Measurements from ENCODE around the gene C10orf143. TPM values are rescaled to one million over a fixed set of nuclear protein-coding genes. Genes with fewer than 3 reads are reported as not detected.
"Not testable (repeated sequence)": the region's sequence is repeated elsewhere in the genome, so short reads cannot be mapped to it uniquely, and the experiment has no call there.

Gene C10orf143
- polyA plus RNA-seq, 2 of the 4 experiments (the other 2 are of a cell fraction) = 1.2 to 1.6 TPM

DNA sequence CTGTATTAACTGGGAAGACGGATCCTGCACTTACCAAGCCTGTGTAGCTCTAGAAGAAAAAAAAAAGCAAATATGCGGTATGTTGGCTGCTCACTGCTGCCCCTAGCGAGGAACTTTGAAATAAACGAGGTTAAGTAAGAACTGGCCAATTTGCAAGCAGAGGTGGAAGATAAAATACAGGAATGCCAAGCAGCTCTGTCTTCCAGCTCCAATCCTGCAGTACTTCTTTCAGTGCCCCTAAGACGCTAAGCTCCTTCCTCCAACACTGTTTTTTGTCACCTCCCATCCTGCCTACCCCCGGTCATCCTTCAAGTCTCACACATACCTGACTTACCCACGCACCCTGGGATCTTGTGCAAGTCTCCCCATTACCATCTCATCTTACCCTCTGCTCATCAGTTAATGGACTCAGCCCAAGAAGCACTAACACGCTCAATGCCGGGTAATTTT is 809 bp downstream of the C10orf143 start:
- POLR2A ChIA-PET = interaction anchor here (0.5 to 2.9 kb wide), 26 partner anchors 8 to 1956 kb away, joined by 3 to 188 read pairs (median 3); partner anchors contain the start of genes GLRX3 and JAKMIP3
- peaks cover 13% of the 10 kb centered on the region; the same call in 2 of the 3 replicates for H3K4me1 ChIP-seq
- peak overlapping the region; percentile 88 for H3K4me2 ChIP-seq
- CTCF ChIA-PET = interaction anchor here (0.6 to 3.2 kb wide), 23 partner anchors 9 to 1880 kb away, joined by 3 to 36 read pairs (median 4); partner anchors contain the start of gene GLRX3
- WGBS (ENCODE audit: missing lambda C conversion rate) = 1% methylated on average over 9 of the region's 9 CpGs
- FAIRE-seq (no peak), ATAC-seq (peak; percentile 8 to 13), DNase-seq (ENCODE audit: low read depth in 1 of 2, low spot score in 1 of 2) (peak; percentile 58 to 85)
- no peaks in the 10 kb centered on the region for H3K9me3 ChIP-seq
- peak overlapping the region; percentile 94 to 95 for H3K27ac ChIP-seq
- H3K4me3 ChIP-seq = peak overlapping the region; percentile 78
- TF ChIP-seq SMC3 (IDR thresholded peaks at IDR 0.05) (peak; percentile 25; the same call in 1 of the 3 replicates), JUNB (IDR thresholded peaks at IDR 0.05) (no peak), RAD21 (conservative IDR thresholded peaks at IDR 0.05 in 1 of 2, IDR thresholded peaks at IDR 0.05 in 1 of 2) (peak in 1 of 2 experiments; percentile 41; a peak in 2 of 5 replicates), EHF (CRISPR knock-in tag; IDR thresholded peaks at IDR 0.05) (no peak)
- TF ChIP-seq, protein P1, sequence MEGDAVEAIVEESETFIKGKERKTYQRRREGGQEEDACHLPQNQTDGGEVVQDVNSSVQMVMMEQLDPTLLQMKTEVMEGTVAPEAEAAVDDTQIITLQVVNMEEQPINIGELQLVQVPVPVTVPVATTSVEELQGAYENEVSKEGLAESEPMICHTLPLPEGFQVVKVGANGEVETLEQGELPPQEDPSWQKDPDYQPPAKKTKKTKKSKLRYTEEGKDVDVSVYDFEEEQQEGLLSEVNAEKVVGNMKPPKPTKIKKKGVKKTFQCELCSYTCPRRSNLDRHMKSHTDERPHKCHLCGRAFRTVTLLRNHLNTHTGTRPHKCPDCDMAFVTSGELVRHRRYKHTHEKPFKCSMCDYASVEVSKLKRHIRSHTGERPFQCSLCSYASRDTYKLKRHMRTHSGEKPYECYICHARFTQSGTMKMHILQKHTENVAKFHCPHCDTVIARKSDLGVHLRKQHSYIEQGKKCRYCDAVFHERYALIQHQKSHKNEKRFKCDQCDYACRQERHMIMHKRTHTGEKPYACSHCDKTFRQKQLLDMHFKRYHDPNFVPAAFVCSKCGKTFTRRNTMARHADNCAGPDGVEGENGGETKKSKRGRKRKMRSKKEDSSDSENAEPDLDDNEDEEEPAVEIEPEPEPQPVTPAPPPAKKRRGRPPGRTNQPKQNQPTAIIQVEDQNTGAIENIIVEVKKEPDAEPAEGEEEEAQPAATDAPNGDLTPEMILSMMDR (IDR thresholded peaks at IDR 0.05) = peak; percentile 71

DNA sequence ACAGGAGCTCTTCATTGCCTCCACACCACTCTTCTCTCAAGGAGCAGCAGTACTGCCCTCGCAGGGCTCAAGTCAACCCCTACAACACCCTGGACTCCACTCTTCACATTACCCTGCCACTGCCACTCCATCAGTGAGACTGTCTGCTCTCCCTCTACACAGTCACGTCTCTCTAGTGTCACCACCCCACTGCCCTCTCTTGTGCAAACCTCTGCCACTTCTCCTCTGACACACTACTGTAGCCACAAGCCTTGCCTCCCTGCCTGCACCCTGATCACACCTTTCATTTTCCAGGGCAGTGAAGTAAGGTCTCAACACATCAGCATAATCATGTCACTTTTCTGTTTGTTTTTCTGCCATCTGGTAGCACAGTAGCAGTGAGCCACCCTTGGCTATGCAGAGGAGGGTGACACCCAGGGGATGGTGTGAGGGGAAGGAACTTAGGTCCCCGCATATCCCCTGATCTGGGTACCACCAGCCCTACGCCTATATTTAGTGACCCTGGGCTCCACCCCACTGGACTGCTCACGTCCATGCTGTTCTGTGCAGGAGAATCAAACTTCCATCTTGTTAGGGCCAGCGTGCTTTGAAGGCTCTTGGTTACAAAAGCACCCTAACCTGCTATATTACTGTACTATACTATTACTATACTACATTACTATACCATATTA is 1.6 kb downstream of the C10orf143 start:
- TF ChIP-seq FOSB (CRISPR knock-in tag; IDR thresholded peaks at IDR 0.05) (no peak), SMC3 (IDR thresholded peaks at IDR 0.05) (no peak), KDM1A (IDR thresholded peaks at IDR 0.05; ENCODE audit: low read depth) (no peak), TP53 (CRISPR knock-in tag; IDR thresholded peaks at IDR 0.05) (no peak), FOSL2 (IDR thresholded peaks at IDR 0.05) (no peak), FOSL2 (CRISPR knock-in tag; IDR thresholded peaks at IDR 0.05) (no peak), JUNB (IDR thresholded peaks at IDR 0.05) (no peak)
- TF ChIP-seq, protein P2, sequence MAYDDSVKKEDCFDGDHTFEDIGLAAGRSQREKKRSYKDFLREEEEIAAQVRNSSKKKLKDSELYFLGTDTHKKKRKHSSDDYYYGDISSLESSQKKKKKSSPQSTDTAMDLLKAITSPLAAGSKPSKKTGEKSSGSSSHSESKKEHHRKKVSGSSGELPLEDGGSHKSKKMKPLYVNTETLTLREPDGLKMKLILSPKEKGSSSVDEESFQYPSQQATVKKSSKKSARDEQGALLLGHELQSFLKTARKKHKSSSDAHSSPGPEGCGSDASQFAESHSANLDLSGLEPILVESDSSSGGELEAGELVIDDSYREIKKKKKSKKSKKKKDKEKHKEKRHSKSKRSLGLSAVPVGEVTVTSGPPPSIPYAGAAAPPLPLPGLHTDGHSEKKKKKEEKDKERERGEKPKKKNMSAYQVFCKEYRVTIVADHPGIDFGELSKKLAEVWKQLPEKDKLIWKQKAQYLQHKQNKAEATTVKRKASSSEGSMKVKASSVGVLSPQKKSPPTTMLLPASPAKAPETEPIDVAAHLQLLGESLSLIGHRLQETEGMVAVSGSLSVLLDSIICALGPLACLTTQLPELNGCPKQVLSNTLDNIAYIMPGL (CRISPR knock-in tag; IDR thresholded peaks at IDR 0.05; ENCODE audit: borderline replicate concordance) = no peak
- TF ChIP-seq, protein P3, sequence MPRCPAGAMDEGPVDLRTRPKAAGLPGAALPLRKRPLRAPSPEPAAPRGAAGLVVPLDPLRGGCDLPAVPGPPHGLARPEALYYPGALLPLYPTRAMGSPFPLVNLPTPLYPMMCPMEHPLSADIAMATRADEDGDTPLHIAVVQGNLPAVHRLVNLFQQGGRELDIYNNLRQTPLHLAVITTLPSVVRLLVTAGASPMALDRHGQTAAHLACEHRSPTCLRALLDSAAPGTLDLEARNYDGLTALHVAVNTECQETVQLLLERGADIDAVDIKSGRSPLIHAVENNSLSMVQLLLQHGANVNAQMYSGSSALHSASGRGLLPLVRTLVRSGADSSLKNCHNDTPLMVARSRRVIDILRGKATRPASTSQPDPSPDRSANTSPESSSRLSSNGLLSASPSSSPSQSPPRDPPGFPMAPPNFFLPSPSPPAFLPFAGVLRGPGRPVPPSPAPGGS (IDR thresholded peaks at IDR 0.05) = no peak
- Histone ChIP-seq H3K4me1 (peaks cover 13% of the 10 kb centered on the region; the same call in 2 of the 3 replicates), H3K9me3 (no peaks in the 10 kb centered on the region), H3K4me3 (peak overlapping the region; percentile 78), H3K27ac (peak overlapping the region in 1 of 2 experiments; percentile 94; a peak in 3 of 6 replicates), H3K4me2 (peak overlapping the region; percentile 88)
- ATAC-seq (no peak), FAIRE-seq (no peak), DNase-seq (ENCODE audit: low read depth in 1 of 2, low spot score in 1 of 2) (no peak)
- WGBS (ENCODE audit: missing lambda C conversion rate) = 60% methylated on average over 6 of the region's 6 CpGs
- CTCF ChIA-PET = interaction anchor here (0.6 to 3.2 kb wide), 17 partner anchors 10 to 1880 kb away, joined by 3 to 36 read pairs (median 5); partner anchors contain the start of gene GLRX3
- POLR2A ChIA-PET = interaction anchor here (0.5 to 2.9 kb wide), 10 partner anchors 10 to 138 kb away, joined by 3 to 188 read pairs (median 6); partner anchors contain the start of gene GLRX3

DNA sequence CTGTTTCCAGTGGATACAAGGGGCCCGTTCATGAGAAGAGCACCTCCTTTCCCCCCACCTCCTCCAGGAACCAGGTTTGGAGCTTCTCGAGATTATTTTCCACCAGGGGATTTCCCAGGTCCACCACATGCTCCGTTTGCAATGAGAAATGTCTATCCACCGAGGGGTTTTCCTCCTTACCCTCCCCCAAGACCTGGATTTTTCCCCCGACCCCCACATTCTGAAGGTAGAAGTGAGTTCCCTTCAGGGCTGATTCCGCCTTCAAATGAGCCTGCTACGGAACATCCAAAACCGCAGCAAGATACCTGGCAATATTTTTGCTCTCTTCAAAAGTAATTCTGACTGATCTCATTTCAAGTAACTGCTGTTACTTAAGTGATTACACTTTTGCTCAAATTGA is 2.5 kb downstream of the C10orf143 start:
- CTCF ChIA-PET = interaction anchor here (0.6 kb wide), 1 partner anchor 22 kb away, joined by 3 read pairs; no protein-coding TSS in a partner anchor
- ATAC-seq; DNase-seq (ENCODE audit: low read depth in 1 of 2, low spot score in 1 of 2); FAIRE-seq; POLR2A ChIA-PET; H3K4me3 ChIP-seq; H3K4me2 ChIP-seq; H3K27ac ChIP-seq; H3K9me3 ChIP-seq: not testable (repeated sequence)
- H3K4me1 ChIP-seq = peaks cover 13% of the 10 kb centered on the region; the same call in 2 of the 3 replicates
- WGBS (ENCODE audit: missing lambda C conversion rate) = 85% methylated on average over 8 of the region's 8 CpGs
